ENCODE results near the gene SLC8B1.

The SLC8B1 gene

DNA sequence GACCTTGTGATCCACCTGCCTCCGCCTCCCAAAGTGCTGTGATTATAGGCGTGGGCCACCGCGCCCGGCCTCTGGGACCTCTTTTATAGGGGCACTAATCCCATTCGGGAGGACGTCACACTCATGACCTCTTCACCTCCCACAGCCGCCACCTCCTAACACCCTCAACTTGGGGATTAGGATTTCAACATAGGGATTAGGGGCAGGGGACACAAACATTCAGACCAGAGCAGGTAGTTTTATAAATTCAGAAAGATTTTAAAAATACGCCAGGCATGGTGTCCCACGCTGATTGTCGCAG is 64.2 kb downstream of the SLC8B1 start:
- no peak for DNase-seq (ENCODE audit: low spot score)

DNA sequence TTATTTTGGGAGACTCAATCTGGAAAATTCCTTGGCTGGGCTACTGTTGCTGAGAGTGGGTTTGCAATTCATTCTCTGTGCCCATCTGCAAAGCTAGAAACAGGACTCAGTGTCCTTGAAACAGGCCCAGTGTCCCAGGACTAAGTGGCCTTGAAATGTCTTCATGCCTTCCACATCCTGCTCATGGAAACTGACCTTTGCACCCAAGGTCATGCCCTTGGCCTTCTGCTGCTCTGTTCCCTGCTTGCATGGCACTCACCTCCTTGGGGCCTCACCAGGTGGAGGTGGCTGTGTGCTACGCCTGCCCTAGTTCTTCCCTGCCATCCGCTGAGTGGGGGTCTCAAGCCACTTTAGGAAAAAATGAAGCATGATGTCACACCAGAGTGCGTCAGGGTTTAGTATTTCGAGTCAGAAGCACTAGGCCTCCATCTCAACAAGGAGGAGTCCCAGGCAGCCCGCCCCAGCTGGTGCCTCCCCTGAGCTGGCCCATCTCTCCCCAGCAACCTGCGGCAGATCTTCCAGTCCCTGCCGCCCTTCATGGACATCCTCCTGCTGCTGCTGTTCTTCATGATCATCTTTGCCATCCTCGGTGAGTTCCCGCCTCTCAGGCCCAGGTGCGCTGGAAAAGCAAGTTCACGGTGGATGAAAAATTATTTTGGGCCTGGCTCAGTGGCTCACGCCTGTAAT is 65.5 kb downstream of the SLC8B1 start:
- DNase-seq (ENCODE audit: low spot score) = no peak

DNA sequence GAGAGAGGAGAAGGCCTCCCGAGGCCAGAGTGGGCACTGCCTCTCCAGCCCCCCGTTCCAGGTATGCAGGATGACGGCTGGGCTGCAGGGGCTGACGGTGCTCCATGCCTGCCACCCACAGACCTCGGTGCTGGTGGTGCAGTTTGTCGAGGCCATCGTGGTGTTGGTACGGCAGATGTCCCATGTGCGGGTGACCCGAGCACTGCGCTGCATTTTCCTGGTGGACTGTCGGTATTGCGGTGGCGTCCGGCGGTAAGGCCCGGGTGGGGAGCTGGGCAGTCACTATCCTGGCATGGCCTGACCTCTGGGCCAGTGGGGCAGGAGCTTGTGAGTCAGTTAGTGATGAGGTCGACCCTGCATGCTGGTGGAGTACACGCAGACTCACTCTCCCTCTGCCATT is 66.3 kb downstream of the SLC8B1 start:
- DNase-seq (ENCODE audit: low spot score) = no peak

GRCh38 chr12:113268136-113268535 is 66.8 kb downstream of the SLC8B1 start:
- DNase-seq (ENCODE audit: low spot score) = no peak

DNA sequence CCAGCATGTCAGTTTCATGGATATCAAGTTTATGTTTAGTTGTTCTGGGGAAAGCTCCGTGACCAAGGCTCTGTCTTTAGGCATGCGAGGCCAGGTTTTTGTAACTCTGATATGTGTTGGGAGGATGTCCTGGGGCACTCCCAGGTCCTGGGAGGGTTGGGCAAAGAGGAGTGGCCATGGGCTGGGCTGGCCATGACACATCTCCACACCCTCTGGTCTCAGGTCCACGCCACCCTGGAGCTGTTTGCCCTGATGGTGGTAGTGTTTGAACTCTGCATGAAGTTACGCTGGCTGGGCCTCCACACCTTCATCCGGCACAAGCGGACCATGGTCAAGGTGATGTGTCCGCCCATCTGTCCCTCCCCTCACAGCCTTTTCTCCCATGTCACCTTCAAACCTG is 67.3 kb downstream of the SLC8B1 start:
- no peak for DNase-seq (ENCODE audit: low spot score)

DNA sequence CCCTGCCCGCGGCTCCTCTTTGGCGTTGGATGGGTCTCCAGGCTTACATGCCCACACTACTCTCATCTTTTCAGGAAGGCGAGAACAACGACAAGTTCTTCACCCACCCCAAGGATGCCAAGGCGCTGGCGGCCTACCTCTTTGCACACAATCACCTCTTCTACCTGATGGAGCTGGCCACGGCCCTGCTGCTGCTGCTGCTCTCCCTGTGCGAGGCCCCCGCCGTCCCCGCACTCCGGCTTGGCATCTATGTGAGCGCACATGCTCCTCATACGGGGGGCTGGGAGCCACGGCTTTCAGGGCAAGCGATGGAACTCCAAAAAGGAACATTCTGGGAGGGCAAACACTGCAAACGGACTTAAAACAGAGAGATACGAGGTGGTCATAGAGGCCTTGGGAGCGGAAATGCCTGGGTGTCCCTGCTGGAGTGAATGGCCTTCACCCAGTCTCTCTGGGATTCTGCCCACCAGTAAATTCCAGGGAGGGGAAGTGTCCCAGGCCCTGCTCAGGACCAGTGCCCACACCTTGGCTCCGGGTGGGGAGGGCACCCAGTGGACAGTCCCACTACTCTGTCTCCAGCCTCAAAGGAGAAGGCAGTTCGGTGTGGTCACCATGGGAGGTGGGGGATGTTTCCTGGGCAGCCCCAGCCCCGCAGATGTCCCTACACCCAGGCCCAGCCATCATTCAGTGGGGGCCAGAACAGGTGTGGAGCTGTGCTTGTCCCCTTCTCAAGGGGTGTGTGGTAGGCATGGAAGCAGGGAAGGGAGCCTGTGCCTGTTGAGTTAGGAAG is 68.6 kb downstream of the SLC8B1 start:
- no peak for DNase-seq (ENCODE audit: low spot score)

GRCh38 chr12:113263431-113263963 is 71.4 kb downstream of the SLC8B1 start:
- DNase-seq (ENCODE audit: low spot score) = no peak

DNA sequence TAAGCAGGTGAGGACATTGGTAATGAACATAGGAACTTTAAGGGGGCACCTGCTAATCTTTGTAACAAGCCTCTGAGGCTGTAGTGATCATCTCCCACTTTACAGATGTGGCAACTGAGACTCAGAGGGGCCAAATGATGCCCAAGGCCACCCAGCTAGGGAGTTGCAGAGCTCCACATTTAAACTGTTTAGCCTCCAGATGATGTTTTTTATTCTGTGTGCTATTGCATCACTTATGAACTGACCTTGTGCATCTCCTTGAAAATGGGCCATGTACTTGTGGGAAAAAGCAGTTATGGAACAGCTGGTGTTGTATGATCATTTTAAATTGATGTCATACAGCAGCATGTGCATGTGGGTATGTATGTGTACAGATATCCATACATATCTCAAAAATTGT is 72.2 kb downstream of the SLC8B1 start:
- DNase-seq (ENCODE audit: low spot score) = no peak

- DNase-seq (ENCODE audit: low spot score) = no peak
These were observed 73.0 kb downstream of the SLC8B1 start for GRCh38 chr12:113261847-113262470.

DNA sequence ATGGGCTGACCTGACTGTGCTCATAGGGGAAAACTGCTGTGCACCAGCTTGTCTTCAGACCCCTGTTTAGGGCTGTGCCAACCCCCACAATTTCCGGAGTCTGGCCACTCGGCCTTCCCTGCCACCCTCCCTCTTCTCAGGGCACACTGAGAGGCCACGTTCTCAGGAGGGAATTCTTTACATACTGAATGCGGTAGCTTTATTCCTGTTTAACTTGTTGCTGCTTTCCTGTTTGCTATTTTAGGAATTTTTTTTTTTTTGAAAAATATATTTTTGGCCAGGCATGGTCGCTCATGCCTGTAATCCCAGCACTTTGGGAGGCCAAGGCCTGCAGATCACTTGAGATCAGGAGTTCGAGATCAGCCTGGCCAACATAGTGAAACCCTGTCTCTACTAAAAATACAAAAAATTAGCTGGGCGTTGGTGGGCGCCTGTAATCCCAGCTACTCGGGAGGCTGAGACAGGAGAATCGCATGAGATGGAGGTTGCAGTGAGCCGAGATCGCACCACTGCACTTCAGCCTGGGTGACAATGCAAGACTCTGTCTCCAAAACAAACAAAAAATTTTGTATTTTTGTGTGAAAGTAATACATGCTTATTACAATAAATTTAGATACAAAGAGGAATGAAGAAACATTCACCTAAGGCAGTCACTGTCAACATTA is 74.1 kb downstream of the SLC8B1 start:
- DNase-seq (ENCODE audit: low spot score) = no peak

DNA sequence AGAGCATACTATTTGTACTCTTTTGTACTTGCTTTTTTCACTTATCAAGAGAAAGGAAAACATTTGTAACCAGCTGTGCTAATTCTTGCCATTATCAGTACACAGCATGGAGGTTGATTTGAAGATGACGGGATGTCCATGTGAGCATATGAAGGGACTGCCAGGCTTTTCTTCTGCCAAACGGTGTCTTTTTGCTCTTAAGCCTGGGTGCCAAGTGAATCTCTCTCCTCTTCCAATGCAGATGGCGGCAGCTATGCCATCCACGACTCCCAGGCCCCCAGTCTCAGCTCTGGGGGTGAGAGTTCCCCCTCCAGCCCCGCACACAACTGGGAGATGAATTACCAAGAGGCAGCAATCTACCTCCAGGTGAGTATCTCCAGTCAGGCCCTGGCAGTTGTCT is 74.8 kb downstream of the SLC8B1 start:
- DNase-seq (ENCODE audit: low spot score) = no peak

GRCh38 chr12:113257564-113257963 is 77.3 kb downstream of the SLC8B1 start:
- DNase-seq (ENCODE audit: low spot score) = no peak

- no peak for DNase-seq (ENCODE audit: low spot score)
These were observed 80.6 kb downstream of the SLC8B1 start for GRCh38 chr12:113254298-113254697.

- DNase-seq (ENCODE audit: low spot score) = no peak
These were observed 81.2 kb downstream of the SLC8B1 start for GRCh38 chr12:113253532-113254285.

GRCh38 chr12:113252494-113252893 is 82.4 kb downstream of the SLC8B1 start:
- DNase-seq (ENCODE audit: low spot score) = no peak

- no peak for DNase-seq (ENCODE audit: low spot score)
These were observed 83.4 kb downstream of the SLC8B1 start for GRCh38 chr12:113251404-113252070.

GRCh38 chr12:113250045-113250444 is 84.9 kb downstream of the SLC8B1 start:
- no peak for DNase-seq (ENCODE audit: low spot score)

- no peak for DNase-seq (ENCODE audit: low spot score)
These were observed 85.4 kb downstream of the SLC8B1 start for GRCh38 chr12:113249546-113249945.

- no peak for DNase-seq (ENCODE audit: low spot score)
These were observed 86.0 kb downstream of the SLC8B1 start for GRCh38 chr12:113248842-113249435.

Measured in ecto neural progenitor cell (in vitro differentiated cells).